ENCODE data around the gene ITGA1.

The ITGA1 gene

GRCh38 chr5:52800394-52801213 lies 12.9 kb downstream of the ITGA1 start:
- DNase-seq (ENCODE audit: insufficient read length, low spot score) (peak; percentile 23), FAIRE-seq (peak; percentile 62)
- peak; percentile 70 for TF ChIP-seq POLR2A (IDR thresholded peaks at IDR 0.05; ENCODE audit: low read depth, low read length)

GRCh38 chr5:52801329-52801728 lies 13.6 kb downstream of the ITGA1 start:
- DNase-seq (ENCODE audit: insufficient read length, low spot score) (no peak), FAIRE-seq (no peak)
- TF ChIP-seq POLR2A (IDR thresholded peaks at IDR 0.05; ENCODE audit: low read depth, low read length): no peak

GRCh38 chr5:52802272-52802973 lies 14.7 kb downstream of the ITGA1 start:
- FAIRE-seq (no peak), DNase-seq (ENCODE audit: insufficient read length, low spot score) (no peak)
- no peak for TF ChIP-seq POLR2A (IDR thresholded peaks at IDR 0.05; ENCODE audit: low read depth, low read length)

- FAIRE-seq (no peak), DNase-seq (ENCODE audit: insufficient read length, low spot score) (no peak)
- no peak for TF ChIP-seq POLR2A (IDR thresholded peaks at IDR 0.05; ENCODE audit: low read depth, low read length)
Measured at GRCh38 chr5:52802974-52803336, 15.2 kb downstream of the ITGA1 start.

GRCh38 chr5:52804387-52804791 lies 16.7 kb downstream of the ITGA1 start:
- no peak for DNase-seq (ENCODE audit: insufficient read length, low spot score)
- TF ChIP-seq POLR2A (IDR thresholded peaks at IDR 0.05; ENCODE audit: low read depth, low read length): no peak
- no peak for FAIRE-seq

- FAIRE-seq (no peak), DNase-seq (ENCODE audit: insufficient read length, low spot score) (no peak)
- no peak for TF ChIP-seq POLR2A (IDR thresholded peaks at IDR 0.05; ENCODE audit: low read depth, low read length)
Measured at GRCh38 chr5:52804981-52805380, 17.3 kb downstream of the ITGA1 start.

- no peak for TF ChIP-seq POLR2A (IDR thresholded peaks at IDR 0.05; ENCODE audit: low read depth, low read length)
- peak; percentile 43 for FAIRE-seq
- DNase-seq (ENCODE audit: insufficient read length, low spot score): no peak
Measured at GRCh38 chr5:52805615-52806014, 17.9 kb downstream of the ITGA1 start.

GRCh38 chr5:52807037-52807436 lies 19.3 kb downstream of the ITGA1 start:
- DNase-seq (ENCODE audit: insufficient read length, low spot score) (no peak), FAIRE-seq (no peak)
- TF ChIP-seq POLR2A (IDR thresholded peaks at IDR 0.05; ENCODE audit: low read depth, low read length): no peak

- FAIRE-seq: no peak
- TF ChIP-seq POLR2A (IDR thresholded peaks at IDR 0.05; ENCODE audit: low read depth, low read length): no peak
- DNase-seq (ENCODE audit: insufficient read length, low spot score): no peak
Measured at GRCh38 chr5:52807723-52808122, 20.0 kb downstream of the ITGA1 start.

GRCh38 chr5:52808316-52808901 lies 20.7 kb downstream of the ITGA1 start:
- no peak for TF ChIP-seq POLR2A (IDR thresholded peaks at IDR 0.05; ENCODE audit: low read depth, low read length)
- DNase-seq (ENCODE audit: insufficient read length, low spot score): no peak
- peak; percentile 33 for FAIRE-seq

- no peak for TF ChIP-seq POLR2A (IDR thresholded peaks at IDR 0.05; ENCODE audit: low read depth, low read length)
- DNase-seq (ENCODE audit: insufficient read length, low spot score): no peak
- FAIRE-seq: peak; percentile 55
Measured at GRCh38 chr5:52809884-52810283, 22.2 kb downstream of the ITGA1 start.

GRCh38 chr5:52810426-52810825 lies 22.7 kb downstream of the ITGA1 start:
- DNase-seq (ENCODE audit: insufficient read length, low spot score): no peak
- TF ChIP-seq POLR2A (IDR thresholded peaks at IDR 0.05; ENCODE audit: low read depth, low read length): no peak
- no peak for FAIRE-seq

GRCh38 chr5:52811067-52811749 lies 23.5 kb downstream of the ITGA1 start:
- DNase-seq (ENCODE audit: insufficient read length, low spot score) (no peak), FAIRE-seq (peak; percentile 69)
- no peak for TF ChIP-seq POLR2A (IDR thresholded peaks at IDR 0.05; ENCODE audit: low read depth, low read length)
